HG02623 (cell line): ENCODE data around the gene SLX1A.
"Not testable (repeated sequence)": the region's sequence is repeated elsewhere in the genome, so short reads cannot be mapped to it uniquely, and the experiment has no call there.

Source experiments
- ATAC-seq: cut with Tn5 transposase; IDR thresholded peaks from one replicate; pipeline ENCODE4 v1.9.1; 2021; ENCODE audit warnings: moderate library complexity; ENCODE audit not compliant: unreplicated experiment

Gene SLX1A

GRCh38 chr16:30184096-30184890 lies 9.4 kb upstream of the SLX1A start:
- ATAC-seq: peak; percentile 19

GRCh38 chr16:30184891-30185682 lies 8.6 kb upstream of the SLX1A start:
- no peak for ATAC-seq

GRCh38 chr16:30185683-30186421 lies 7.8 kb upstream of the SLX1A start:
- no peak for ATAC-seq

GRCh38 chr16:30186444-30186781 lies 7.3 kb upstream of the SLX1A start:
- no peak for ATAC-seq

GRCh38 chr16:30186782-30187555 lies 6.7 kb upstream of the SLX1A start:
- no peak for ATAC-seq

GRCh38 chr16:30187556-30187865 lies 6.2 kb upstream of the SLX1A start:
- no peak for ATAC-seq

GRCh38 chr16:30187971-30188561 lies 5.6 kb upstream of the SLX1A start:
- no peak for ATAC-seq

- ATAC-seq: not testable (repeated sequence)
Measured at GRCh38 chr16:30191158-30191557, 2.5 kb upstream of the SLX1A start.

- not testable (repeated sequence) for ATAC-seq
Measured at GRCh38 chr16:30193098-30193497, 577 bp upstream of the SLX1A start.

GRCh38 chr16:30194172-30194925 lies 674 bp downstream of the SLX1A start:
- ATAC-seq: peak; percentile 49

GRCh38 chr16:30197001-30197400 lies 3.3 kb downstream of the SLX1A start:
- ATAC-seq: not testable (repeated sequence)

GRCh38 chr16:30199049-30199448 lies 5.4 kb downstream of the SLX1A start, which contains the start of gene SULT1A3:
SULT1A3 (plus strand) TSS chr16:30199255; CDS start chr16:30200729, 1,474 bp downstream.
- not testable (repeated sequence) for ATAC-seq

GRCh38 chr16:30199608-30200343 lies 6.1 kb downstream of the SLX1A start:
- ATAC-seq: not testable (repeated sequence)

- not testable (repeated sequence) for ATAC-seq
Measured at GRCh38 chr16:30205541-30206236, 12.0 kb downstream of the SLX1A start.

GRCh38 chr16:30206252-30206651 lies 12.6 kb downstream of the SLX1A start:
- ATAC-seq: not testable (repeated sequence)

- not testable (repeated sequence) for ATAC-seq
Measured at GRCh38 chr16:30207063-30207704, 13.5 kb downstream of the SLX1A start.

GRCh38 chr16:30209032-30209431 lies 15.4 kb downstream of the SLX1A start:
- not testable (repeated sequence) for ATAC-seq

- ATAC-seq: not testable (repeated sequence)
Measured at GRCh38 chr16:30211414-30211813, 17.7 kb downstream of the SLX1A start.
